PC-9 (cell line): ENCODE data around the gene OCA2.

Experiments used
- EZH2 ChIP-seq: fragments of 200-600 bp; sonication (generic); IDR thresholded peaks from 2 replicates; pipeline ENCODE4 v1.8.0; 2017; ENCODE audit warnings: antibody characterized with exemption, low read depth
- TF ChIP-seq, protein P1 (sequence below): fragments of 200-600 bp; sonication (generic); conservative IDR thresholded peaks from 2 replicates; pipeline ENCODE4 v1.6.1; 2017; ENCODE audit warnings: mixed run types, antibody characterized with exemption, mild to moderate bottlenecking, moderate library complexity

DNA sequence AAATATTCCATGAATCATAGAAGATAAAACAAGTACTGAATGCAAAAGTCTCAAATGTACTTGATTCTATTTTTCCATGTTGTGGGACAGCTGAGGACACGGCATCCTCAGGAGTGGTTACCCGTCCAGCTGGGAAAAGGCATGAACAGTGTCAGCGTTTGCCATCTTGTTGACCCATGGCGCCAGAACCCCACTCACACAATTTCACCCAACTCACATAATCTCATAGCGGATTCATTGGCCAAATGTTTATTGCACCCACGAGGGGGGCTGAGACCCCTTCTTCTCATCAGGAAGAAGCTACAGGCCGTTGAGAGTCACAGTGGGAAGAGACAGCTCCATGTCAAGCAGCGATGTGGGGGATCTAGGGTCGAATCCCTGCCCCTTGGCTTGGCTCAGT lies 72.9 kb downstream of the OCA2 start:
- no peak for TF ChIP-seq EZH2
- TF ChIP-seq, protein P1, sequence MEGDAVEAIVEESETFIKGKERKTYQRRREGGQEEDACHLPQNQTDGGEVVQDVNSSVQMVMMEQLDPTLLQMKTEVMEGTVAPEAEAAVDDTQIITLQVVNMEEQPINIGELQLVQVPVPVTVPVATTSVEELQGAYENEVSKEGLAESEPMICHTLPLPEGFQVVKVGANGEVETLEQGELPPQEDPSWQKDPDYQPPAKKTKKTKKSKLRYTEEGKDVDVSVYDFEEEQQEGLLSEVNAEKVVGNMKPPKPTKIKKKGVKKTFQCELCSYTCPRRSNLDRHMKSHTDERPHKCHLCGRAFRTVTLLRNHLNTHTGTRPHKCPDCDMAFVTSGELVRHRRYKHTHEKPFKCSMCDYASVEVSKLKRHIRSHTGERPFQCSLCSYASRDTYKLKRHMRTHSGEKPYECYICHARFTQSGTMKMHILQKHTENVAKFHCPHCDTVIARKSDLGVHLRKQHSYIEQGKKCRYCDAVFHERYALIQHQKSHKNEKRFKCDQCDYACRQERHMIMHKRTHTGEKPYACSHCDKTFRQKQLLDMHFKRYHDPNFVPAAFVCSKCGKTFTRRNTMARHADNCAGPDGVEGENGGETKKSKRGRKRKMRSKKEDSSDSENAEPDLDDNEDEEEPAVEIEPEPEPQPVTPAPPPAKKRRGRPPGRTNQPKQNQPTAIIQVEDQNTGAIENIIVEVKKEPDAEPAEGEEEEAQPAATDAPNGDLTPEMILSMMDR = no peak
